Mammary epithelial cell (primary cell): ENCODE results near the gene PLEKHA5.

Source experiments
- CTCF ChIP-seq, 2 donors: IDR thresholded peaks in 1 of 2; conservative IDR thresholded peaks in 1 of 2; 2 replicates each; pipeline ENCODE4 v1.5.1; 2011 to 2012; ENCODE audit warnings: inconsistent platforms in 2 of 2, low read length in 2 of 2, mild to moderate bottlenecking in 2 of 2, control low read depth in 1 of 2, low read depth in 1 of 2; ENCODE audit not compliant: insufficient read depth in 1 of 2; ENCODE audit errors: extremely low read depth in 1 of 2
- EZH2 ChIP-seq: IDR thresholded peaks from 2 replicates; pipeline ENCODE4 v1.6.1; 2012; ENCODE audit warnings: low read length, inconsistent platforms, borderline replicate concordance

- TF ChIP-seq CTCF (conservative IDR thresholded peaks at IDR 0.05 in 1 of 2, IDR thresholded peaks at IDR 0.05 in 1 of 2; ENCODE audit: extremely low read depth in 1 of 2, insufficient read depth in 1 of 2, low read depth in 1 of 2, low read length in 2 of 2) (no peak), EZH2 (no peak)
These were observed 80.1 kb downstream of the PLEKHA5 start for GRCh38 chr12:19209661-19210060.
